Stimulated activated CD4-positive, alpha-beta T cell treated with anti-CD3 and anti-CD28 coated beads, Interleukin-1b, Interleukin-23, amount 100 ng/mL, for 24 hours (primary cell): Measurements from ENCODE around the gene IRF2BP2.

Experiments
- DNase-seq, 4 experiments: peaks; one replicate each; pipeline ENCODE4 v3.0.0-alpha.2; 2020; ENCODE audit warnings: low read depth in 4 of 4, low spot score in 1 of 4

The IRF2BP2 gene

GRCh38 chr1:234558330-234558836 lies 51.6 kb downstream of the IRF2BP2 start:
- no peak for DNase-seq

- no peak for DNase-seq
Measured at GRCh38 chr1:234556245-234556943, 53.6 kb downstream of the IRF2BP2 start.

- no peak for DNase-seq
Measured at GRCh38 chr1:234555390-234556024, 54.5 kb downstream of the IRF2BP2 start.

- no peak for DNase-seq
Measured at GRCh38 chr1:234554698-234555311, 55.2 kb downstream of the IRF2BP2 start.
